RWPE2 (cell line): Measurements from ENCODE around the gene MBNL2.

ENCODE experiments used
- ATAC-seq: fragments of 200-7000 bp; cut with Tn5 transposase; 3 replicates; pipeline ENCODE4 v1.9.1; 2021; ENCODE audit warnings: low read depth
- DNase-seq: peaks from one replicate; pipeline ENCODE4 v3.0.0-alpha.2; 2020; ENCODE audit warnings: low spot score
- H3K27ac ChIP-seq: fragments of 450-650 bp; 2 replicates; pipeline ENCODE4 v1.5.1; 2017; ENCODE audit warnings: mild to moderate bottlenecking; ENCODE audit not compliant: poor library complexity, severe bottlenecking
- H3K27me3 ChIP-seq: fragments of 250-450 bp; sonication (Bioruptor Pico); 2 replicates; pipeline ENCODE4 v1.5.1; 2021; ENCODE audit warnings: mild to moderate bottlenecking, moderate library complexity; ENCODE audit not compliant: insufficient read depth, poor library complexity, severe bottlenecking
- H3K36me3 ChIP-seq: fragments of 250-450 bp; sonication (Bioruptor Pico); 2 replicates; pipeline ENCODE4 v1.5.1; 2020; ENCODE audit warnings: low read depth, mild to moderate bottlenecking, moderate library complexity
- H3K4me1 ChIP-seq: fragments of 250-450 bp; sonication (Bioruptor Pico); 2 replicates; pipeline ENCODE4 v1.5.1; 2021; ENCODE audit warnings: mild to moderate bottlenecking, moderate library complexity; ENCODE audit not compliant: insufficient read depth, poor library complexity, severe bottlenecking
- H3K4me3 ChIP-seq: fragments of 250-450 bp; sonication (Bioruptor Pico); 2 replicates; pipeline ENCODE4 v1.5.1; 2021; ENCODE audit warnings: mild to moderate bottlenecking, moderate library complexity; ENCODE audit not compliant: severe bottlenecking
- H3K9me3 ChIP-seq: fragments of 250-450 bp; sonication (Bioruptor Pico); 2 replicates; pipeline ENCODE4 v1.5.1; 2021; ENCODE audit warnings: mild to moderate bottlenecking, moderate library complexity; ENCODE audit not compliant: severe bottlenecking
- CTCF ChIP-seq: fragments of 450-650 bp; IDR thresholded peaks from one replicate; pipeline ENCODE4 v1.5.1; 2017; ENCODE audit warnings: mild to moderate bottlenecking, moderate library complexity; ENCODE audit not compliant: poor library complexity, severe bottlenecking

MBNL2 gene

GRCh38 chr13:97329331-97329730, 107.2 kb downstream of the MBNL2 start:
- H3K36me3 ChIP-seq = 0 out of 2 replicates have a peak, but pooled peaks cover 3% of the 10 kb centered on the region
- no peaks in the 10 kb centered on the region for H3K27me3 ChIP-seq
- ATAC-seq (no peak), DNase-seq (no peak)
- no peak overlapping the region for H3K27ac ChIP-seq
- no peak overlapping the region for H3K4me3 ChIP-seq
- H3K4me1 ChIP-seq = peaks cover 8% of the 10 kb centered on the region
- no peaks in the 10 kb centered on the region for H3K9me3 ChIP-seq
- TF ChIP-seq CTCF = no peak

GRCh38 chr13:97330448-97330847, 108.3 kb downstream of the MBNL2 start:
- ATAC-seq (no peak), DNase-seq (no peak)
- Histone ChIP-seq H3K27ac (no peak overlapping the region), H3K36me3 (0 out of 2 replicates have a peak, but pooled peaks cover 3% of the 10 kb centered on the region), H3K4me1 (peaks cover 8% of the 10 kb centered on the region), H3K4me3 (no peak overlapping the region), H3K9me3 (no peaks in the 10 kb centered on the region), H3K27me3 (no peaks in the 10 kb centered on the region)
- TF ChIP-seq CTCF = no peak

GRCh38 chr13:97332742-97333141, 110.6 kb downstream of the MBNL2 start:
- no peak overlapping the region for H3K4me3 ChIP-seq
- H3K27ac ChIP-seq = no peak overlapping the region
- TF ChIP-seq CTCF = no peak
- peaks cover 2% of the 10 kb centered on the region for H3K4me1 ChIP-seq
- DNase-seq (no peak), ATAC-seq (no peak)
- H3K27me3 ChIP-seq = no peaks in the 10 kb centered on the region
- H3K36me3 ChIP-seq = peaks cover 18% of the 10 kb centered on the region
- no peaks in the 10 kb centered on the region for H3K9me3 ChIP-seq

GRCh38 chr13:97333983-97334382, 111.8 kb downstream of the MBNL2 start:
- ATAC-seq (no peak), DNase-seq (no peak)
- H3K27ac ChIP-seq = no peak overlapping the region
- H3K4me1 ChIP-seq = no peaks in the 10 kb centered on the region
- H3K4me3 ChIP-seq = no peak overlapping the region
- H3K36me3 ChIP-seq = peaks cover 18% of the 10 kb centered on the region
- H3K27me3 ChIP-seq = no peaks in the 10 kb centered on the region
- H3K9me3 ChIP-seq = no peaks in the 10 kb centered on the region
- no peak for TF ChIP-seq CTCF

- peaks cover 18% of the 10 kb centered on the region for H3K36me3 ChIP-seq
- no peak overlapping the region for H3K27ac ChIP-seq
- H3K4me3 ChIP-seq = no peak overlapping the region
- no peak for DNase-seq
- H3K27me3 ChIP-seq = no peaks in the 10 kb centered on the region
- no peak for TF ChIP-seq CTCF
- no peaks in the 10 kb centered on the region for H3K4me1 ChIP-seq
- ATAC-seq = no peak
- no peaks in the 10 kb centered on the region for H3K9me3 ChIP-seq
Measured at GRCh38 chr13:97334690-97335089, 112.6 kb downstream of the MBNL2 start.
